Activated CD4-positive, CD25-positive, alpha-beta regulatory T cell (primary cell): ENCODE data around the gene SCTR.

Source experiments
- DNase-seq, 4 experiments: peaks; one replicate each; lab custom pipeline; 2025; lab: John Stamatoyannopoulos, UW

SCTR gene

DNA sequence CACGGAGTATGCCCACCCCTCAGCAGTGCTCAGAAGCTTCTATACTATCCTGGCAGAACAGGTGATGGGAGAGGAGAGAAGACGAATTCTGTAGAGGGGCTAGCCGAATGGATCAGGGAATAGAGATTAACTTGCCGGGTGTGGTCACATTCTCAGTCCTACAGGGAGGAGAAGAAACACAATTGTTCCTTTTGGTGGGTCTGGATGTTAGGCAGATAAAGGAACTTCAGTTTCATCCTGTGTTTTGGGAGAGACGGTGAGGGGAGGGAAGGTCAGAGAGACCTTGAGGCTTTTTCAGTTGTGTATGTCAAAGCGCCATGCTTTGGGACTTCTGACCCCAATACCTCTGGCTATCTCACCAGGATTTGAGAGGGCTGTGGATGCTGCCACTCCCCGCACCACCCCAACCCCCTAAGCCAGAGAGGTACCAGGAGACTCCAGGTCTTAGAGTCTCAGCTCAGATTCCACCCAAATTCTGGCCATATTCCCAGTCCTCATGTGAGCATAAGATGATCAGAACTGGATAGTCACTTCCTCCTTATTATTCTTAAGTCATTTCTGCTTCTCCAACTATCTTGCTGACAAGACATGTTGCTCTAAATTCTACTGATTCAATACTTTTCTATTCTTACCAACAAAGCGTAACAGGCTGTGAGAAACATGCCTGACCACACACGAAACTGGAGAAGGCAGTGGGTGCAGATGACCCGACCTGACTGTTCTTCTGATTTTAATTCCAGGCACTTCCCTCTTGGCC, 94.9 kb downstream of the SCTR start:
- DNase-seq, result no peak

DNA sequence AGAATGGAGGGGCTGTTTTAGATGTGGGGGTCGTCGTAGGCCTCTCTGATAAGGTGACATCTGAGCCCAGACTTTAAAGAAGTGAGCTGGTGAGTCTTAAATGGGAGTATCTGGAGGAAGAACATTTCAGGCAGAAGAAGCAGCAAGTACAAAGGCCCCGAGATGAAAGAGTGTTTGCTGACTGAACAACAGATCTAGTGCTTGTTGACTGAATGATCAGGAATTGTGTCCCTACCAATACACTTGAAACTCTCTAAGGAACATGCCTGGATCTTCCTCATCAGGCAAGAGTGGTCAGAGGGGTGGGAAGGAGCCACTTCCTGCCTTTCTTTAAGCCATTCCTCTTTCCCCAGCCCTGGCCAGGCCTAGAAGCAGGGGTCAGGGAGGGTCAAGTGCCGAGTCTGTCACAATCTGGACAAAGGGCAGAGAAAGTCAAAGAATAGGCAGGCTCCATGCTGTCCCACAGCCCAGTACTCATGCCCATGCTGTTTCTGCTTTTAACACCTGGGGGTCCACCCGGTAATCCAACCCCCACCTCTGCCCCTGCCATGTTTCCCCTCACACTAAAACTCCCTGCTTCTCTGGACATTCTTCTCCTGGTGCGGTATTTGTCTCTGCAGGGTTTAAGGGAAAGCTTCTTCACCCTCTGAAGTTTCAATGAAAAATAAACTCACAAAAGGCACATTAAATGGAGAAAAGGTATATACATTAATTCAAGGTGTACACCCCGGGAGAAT, 95.6 kb downstream of the SCTR start:
- no peak for DNase-seq

DNA sequence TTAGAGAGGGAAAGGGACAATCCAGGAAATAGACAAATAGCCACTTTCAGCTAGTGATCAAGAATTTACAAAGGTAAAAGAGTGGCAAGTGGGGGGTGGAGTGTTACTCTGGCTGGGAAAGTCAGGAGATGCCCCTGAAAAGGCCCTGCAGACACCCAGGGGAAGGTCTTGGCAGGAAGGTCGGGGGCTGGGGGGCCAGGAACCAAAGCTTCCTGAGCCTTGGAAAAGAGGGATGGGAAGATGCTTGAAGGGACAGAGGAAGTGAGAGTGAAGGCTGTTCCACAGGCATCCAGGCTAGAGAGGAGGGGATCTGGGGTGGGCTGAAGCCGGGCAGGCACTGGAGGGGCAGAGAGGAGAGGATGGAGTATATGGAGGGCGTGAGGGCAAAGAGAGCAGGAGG, 96.5 kb downstream of the SCTR start:
- no peak for DNase-seq

DNA sequence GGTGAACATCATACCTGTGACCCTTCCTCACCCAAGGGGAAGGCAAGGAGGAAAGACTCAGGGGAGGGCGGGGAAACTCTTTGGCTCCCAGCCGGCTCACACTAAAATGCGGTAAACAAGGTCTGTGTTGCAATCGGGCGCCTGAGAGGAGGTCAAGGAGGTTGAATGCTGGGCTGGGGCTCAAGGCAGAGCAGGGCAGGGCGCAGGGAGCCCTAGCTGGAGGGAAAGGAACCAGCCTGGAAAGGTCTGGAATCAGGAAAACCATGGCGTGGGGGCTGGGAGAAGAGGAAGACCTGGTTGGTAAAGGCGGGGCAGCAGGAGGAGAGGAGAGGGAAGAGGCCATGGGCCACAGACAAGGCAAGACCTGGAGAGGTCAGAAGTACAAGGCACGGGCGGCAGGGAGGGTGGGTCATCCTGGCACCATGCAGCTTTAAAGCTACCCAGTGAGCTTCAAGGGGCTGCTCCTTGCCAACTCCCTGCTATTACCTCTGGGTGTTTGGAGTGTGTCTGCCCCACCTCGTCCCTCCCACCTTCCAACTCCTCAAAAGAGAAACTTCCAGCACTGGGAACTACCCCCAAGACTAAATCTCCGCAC, 97.4 kb downstream of the SCTR start:
- DNase-seq, result no peak

DNA sequence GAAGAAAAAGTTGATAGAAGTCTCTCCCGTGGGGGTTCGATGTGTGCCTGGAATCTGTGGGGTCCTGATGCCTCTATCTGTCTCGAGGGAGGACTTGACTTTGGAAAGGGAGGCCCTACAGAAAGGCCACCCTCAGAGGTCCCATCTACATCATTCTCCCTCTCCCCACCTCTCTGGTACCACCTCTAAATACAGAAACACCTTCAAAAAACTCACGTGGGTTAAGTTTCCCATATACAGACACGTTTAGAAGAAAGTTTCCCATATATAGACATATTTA, 97.9 kb downstream of the SCTR start:
- no peak for DNase-seq

DNA sequence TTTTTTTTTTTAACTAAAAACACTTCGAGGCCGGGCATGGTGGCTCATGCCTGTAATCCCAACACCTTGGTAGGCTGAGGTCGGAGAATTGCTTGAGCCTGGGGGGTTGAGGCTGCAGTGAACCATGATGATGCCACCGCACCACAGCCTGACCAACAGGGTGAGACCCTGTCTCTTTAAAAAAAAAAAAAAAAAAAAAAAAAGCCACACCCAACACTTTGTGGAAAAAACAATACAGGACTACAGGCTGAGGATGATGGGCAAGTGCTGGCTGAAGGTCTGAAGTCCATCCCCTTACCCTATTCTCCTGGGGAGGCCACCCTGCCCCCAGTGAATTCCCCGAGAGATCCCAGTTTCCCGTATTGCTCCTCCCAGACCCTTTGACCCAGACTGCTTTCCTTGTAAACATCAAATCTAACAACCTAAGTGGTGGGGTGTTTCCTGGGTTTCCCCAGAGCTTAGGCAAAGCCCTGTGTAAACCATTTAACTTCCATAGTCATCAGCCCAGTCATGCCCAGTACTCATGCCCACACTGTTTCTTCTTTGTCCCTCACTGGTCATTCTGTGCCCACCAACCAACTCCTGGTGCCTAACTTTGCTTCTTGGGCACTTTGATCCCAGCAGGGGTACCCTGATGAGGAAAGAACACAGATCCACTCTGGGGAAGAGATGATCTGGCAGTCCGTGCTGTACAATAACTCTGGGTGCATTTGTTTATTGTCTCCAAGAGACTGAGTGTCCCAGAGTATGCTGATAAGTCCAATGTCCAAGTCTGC, 98.5 kb downstream of the SCTR start:
- DNase-seq, result no peak

DNA sequence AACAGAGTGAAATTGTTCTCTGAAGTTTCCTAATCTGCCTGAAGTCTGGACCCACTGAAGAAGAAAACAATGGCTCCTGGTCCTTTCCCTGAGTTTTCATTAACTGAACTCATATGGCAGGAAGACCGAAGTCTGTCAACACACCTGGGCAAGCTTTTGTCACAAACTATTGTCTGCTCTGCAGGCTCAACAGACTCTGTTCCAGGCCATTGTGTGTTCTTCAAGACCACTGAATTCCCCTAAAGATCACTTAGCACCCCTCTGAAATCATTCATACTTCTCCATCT, 99.2 kb downstream of the SCTR start:
- DNase-seq, result no peak

DNA sequence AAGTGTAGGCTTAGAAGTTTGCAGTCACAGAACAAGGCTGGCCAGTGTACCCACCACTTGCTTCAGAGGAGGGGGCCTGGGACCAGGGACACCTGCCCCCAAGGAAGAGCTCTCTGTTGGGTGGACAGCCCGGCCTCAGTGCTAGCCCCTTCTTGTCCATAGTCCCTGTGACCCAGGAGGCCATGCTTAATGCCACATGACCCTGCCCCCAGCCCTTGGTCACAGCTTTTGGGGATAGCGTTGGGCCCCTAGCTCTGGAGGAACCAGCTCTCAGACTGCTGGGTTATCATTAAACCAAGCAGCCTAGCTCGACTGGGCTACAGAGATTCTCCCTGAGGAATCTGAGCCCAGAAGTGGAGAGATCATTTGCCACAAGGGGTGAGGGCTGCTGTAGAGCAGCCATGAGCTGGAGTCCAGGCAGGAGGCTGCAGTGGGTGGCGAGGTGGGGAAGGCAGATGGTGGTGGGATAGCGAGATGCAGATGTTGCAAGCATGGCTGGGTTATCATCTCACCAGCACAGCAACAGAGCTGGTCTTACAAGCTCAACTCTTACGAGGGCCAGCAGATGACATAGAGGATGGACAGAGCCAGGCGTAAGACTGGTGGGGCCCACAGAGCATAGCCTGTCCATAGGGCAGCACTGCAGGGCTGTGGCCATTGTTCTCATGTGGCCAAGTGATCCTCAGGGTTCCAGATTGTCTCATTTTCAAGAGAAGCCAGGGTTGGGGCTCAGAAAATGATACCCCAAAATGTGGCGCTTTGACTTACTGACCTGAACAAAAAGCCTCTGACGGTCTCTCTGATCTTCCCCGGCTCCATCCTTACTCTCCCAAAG, 99.8 kb downstream of the SCTR start:
- DNase-seq, result no peak

DNA sequence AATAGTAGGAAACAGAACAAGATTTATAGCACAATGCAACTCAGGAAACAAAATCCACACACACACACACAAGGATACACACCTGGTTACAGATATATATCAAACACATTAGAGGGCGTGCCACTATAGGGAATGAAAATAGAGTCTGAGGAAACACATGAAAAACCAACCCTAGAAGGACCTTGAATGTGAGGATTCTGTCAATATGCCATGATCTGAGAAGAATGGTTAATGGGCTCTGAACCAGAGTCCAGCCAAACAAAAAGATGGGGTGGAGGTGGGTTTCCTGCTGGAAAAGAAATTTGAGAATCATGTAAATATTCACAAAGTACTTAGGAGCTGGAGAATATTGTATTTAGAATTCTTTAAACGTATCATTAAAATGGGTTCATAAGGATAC, 100.5 kb downstream of the SCTR start:
- DNase-seq, result no peak

DNA sequence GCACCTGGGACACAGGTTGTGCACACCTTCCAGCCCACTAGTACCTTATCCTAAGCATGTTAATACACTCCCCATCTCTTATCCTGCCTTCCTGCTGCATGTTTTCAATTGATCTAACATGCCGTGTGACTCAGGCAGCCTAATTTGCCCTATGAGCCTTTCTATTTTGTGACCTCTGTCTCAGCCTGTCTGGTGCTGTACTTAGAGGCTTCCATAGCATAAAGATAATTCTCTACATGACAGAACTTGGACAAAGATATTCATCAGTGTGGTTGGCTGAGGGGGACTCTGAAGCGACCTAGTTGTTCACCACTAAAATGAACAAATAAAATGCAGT, 101.2 kb downstream of the SCTR start:
- DNase-seq, result no peak

DNA sequence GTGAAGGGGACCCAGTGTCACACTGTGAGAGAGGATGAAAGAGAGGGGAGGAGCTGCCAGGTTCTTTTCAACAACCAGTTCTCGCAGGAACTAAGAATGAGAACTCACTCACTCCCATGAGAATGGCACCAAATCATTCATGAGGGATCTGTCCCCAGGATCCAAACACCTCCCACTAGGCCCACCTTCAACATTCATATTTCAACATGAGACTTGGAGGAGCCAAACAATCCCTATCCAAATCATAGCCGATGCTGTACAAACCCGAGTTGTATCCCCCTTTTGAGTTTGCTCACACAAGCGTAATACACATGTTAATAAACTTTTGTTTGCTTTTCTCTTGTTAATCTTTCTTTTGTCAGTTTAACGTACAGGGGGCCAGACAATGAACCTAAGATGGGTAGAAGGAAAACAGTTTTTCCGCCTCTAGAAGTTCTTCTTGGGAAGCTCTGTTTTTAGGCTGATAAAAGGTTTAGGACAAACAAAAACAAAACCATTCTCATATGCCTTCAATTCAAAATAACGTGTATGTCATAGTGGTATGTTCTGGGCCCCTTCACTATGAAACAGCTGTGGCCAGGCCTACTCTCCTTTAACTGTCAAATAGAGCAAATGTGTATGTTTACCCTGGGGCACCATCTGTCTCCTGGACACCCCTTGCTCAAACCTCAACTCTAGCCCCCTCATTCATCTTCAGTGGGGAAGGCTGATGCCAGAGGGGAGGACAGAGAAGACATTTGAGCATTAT, 101.7 kb downstream of the SCTR start:
- no peak for DNase-seq

DNA sequence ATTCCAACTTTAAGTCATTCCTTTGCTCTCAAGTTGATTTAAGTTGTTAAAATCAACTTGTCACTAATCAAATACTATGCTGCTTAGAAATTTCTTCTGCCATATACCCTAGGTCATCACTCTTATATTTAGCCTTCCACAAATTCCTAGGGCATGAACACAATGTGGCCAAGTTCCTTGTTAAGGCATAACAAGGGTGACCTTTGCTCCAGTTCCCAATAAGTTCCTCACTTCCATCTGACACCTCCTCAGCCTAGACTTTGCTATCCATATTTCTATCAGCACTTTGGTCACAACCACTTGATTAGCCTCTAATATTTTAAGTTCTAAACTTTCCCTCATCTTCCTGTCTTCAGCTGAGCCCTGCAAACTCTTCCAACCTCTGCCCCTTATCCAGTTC, 102.5 kb downstream of the SCTR start:
- no peak for DNase-seq

DNA sequence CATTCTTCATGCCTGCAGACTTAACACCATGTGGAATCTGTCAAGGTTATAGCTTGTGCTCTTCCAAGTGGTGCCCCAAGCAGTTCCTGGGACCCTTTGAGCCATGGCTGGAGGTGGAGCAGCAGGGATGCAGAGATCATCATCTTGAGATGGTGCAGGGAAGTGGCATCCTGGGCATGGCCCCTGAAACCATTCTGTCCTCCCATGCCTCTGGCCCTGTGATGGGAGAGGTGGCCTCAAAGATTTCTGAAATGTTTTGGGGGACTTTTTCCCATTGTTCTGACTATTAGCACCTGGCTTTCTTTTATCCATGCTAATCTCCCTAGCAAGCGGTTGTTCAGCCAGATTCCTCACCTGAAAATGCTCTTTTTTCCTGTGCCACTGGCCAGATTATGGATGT, 103.0 kb downstream of the SCTR start:
- no peak for DNase-seq

DNA sequence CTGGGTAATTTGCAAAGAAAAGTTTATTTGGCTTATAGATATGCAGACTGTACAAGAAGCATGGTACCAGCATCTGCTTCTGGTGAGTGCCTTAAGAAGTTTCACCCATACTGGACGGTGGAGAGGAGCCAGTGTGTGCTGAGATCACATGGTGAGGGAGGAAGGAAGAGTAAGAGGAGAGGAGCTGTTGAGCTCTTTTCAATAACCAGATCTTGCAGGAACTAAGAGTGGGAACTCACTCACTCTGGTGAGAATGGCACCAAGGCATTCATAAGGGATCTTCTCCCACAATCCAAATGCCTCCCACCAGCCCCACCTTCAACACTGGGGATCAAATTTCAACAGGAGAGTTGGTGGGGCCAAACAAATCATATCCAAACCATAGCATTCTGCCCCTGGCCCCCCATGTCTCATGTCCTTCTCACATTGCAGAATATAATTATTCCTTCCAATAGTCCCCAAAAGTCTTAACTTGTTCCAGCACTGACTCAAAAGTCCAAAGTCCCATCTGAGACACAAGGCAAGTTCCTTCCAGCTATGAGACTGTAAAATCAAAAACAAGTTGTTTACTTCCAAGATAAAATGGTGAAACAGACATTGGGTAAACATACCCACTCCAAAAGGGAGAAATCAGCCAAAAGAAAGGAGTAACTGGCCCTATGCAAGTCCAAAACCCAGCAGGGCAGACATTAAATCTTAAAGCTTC, 104.3 kb downstream of the SCTR start:
- DNase-seq, result no peak

DNA sequence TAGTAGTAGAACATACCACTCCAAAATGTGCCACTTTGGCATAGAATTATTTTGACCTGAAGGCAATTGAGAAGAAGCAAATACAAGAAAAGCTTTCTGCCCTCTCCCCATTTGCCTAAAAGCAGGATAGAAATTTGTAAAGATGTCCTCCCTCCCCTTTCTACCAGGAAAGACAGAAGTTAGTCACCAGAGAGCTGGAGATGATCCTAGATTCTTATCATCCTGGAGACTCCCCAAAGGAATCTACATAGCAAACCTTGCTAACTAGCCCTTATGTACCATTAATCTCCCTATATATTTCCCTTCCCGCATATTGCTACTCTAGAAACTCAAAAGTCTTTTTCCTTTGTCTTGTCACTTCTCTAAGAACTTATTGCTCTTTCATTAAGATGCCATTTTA, 105.2 kb downstream of the SCTR start:
- DNase-seq, result no peak

DNA sequence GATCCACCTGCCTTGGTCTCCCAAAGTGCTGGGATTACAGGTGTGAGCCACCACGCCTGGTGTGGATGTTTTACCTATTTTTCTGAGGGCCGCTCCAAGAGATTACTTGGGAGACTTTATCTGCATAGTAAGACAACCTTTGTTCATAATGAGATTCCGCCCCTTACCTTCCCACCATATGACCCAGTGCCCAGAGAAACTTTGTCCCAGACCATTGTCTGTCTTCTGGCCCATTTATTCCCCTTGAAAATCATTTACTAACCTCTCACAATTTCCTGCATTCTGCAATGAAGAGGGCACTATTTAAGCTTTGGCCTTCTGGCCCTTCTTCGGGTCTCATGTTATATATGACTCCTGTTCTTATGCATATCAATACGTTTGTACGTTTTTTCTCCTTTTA, 106.4 kb downstream of the SCTR start:
- DNase-seq, result no peak

DNA sequence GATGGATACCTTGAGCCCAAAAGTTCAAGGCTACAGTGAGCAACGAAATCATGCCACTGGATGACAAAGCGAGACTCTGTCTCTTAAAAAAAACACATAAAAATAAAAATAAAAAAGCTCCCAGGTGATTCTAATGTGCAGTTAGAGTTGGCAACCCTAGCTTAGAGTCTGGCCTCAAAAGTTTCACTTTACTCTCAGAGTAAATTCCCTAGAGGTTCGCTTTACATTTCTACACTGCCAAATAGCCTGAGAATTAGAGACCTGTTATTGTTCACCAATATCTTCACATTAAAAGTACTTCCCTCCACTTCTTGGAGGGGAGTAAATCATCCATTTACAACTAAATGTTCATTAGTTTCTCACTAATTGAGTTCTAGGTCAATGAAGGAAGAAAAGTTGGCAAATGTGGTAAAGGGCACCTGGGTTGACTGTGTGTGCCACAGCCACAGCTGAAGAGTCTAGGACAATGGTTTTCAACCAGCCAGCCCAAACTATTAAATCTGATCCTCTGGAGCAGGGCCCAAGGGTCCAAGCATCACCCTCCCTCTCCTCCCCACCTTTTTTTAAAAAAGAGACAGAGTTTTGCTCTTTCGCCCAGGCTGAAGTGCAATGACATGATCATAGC, 107.9 kb downstream of the SCTR start:
- DNase-seq, result no peak

DNA sequence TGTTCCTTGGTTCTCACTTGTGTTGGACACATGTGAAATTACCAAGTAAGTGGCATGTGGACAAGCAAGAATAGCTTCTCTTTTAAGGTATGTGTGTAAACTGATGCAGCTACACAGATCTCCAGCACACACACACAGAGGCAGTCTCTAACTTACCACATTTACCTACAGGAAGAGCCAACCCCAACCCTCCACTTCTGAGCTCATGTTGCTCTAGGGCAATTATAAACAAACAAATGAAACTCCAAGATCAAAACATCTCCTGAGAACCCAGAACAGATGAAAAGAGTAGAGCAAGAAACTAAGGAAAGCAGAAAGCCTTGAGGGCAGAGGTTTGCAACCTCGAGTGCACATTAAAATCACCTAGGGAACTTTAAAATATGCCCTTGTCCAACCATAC, 108.7 kb downstream of the SCTR start:
- DNase-seq, result no peak

DNA sequence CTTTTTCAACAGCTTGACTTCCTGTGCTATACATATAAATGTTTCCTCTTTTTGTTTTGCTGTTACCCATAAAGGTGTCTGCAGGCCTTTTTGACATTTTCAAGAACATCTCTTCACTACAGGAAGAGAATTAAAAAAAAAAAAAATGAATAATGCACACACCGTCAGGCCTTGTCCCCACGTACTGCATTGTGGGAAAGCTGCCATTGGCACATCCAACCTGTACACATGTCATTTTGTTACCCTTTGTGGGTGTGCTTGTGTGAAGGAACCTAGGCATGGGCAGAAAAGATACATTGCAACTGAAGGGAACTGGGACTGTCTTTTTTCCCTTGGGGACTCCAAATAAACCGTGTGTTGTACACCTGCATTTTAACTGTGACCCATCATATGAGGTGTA, 109.4 kb downstream of the SCTR start:
- DNase-seq, result no peak

DNA sequence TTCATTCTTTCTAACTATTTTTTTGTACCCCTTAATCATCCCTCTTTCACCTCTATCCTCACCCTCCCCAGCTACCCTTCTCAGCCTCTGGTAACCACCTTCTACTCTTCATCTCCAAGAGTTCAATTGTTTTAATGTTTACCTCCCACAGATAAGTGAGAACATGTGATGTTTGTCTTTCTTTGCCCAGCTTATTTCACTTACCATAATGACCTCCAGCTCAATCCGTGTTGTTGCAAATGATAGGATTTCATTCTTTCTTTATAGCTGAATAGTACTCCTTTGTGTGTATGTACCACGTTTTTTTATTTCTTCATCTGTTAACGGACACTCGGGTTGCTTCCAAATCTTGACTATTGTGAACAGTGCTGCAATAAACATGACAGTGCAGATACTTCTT, 114.8 kb downstream of the SCTR start:
- no peak for DNase-seq

DNA sequence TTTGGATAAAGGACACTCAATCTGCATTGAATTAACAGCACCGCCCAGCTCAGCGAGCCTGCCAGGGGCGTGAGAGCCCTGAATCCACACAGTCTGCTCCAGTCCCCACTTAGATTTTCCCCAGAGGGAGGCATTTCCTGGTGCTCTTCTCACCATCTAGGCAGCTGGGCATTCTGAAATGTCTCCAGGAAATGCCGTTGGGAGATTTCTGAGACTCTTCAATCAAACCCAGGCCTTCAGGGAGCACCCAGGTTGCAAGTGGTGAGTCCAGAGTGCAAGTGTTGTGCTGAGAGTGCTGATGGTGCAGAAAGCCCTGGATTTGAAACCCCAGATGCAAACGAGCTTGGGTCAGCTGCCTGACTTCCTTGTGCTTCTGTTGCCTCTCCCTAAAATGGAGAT, 116.1 kb downstream of the SCTR start:
- no peak for DNase-seq
